ENCODE data around the gene RNU6-9.

DNA sequence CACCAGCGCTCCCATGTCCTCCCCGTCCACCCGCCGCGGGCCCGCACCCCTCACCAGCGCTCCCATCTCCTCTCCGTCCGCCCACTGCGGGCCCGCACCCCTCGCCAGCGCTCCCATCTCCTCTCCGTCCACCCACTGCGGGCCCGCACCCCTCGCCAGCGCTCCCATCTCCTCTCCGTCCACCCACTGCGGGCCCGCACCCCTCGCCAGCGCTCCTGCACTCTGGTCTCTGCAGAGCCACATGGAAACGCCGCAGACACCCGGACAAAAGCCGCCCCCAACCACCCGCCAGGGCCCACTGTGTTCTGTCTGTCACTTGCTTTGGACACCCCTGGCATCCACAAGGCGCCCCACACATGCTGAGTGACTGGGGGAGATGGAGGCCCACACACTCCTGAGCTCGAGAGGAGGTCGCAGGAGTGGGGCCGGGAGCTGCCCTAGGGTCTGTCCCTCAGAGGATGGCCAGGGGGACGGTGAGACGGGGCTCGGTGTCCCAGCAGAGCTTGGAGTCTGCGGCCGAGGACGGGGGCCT, 26.4 kb upstream of the RNU6-9 start:
- TF ChIP-seq, protein P1, sequence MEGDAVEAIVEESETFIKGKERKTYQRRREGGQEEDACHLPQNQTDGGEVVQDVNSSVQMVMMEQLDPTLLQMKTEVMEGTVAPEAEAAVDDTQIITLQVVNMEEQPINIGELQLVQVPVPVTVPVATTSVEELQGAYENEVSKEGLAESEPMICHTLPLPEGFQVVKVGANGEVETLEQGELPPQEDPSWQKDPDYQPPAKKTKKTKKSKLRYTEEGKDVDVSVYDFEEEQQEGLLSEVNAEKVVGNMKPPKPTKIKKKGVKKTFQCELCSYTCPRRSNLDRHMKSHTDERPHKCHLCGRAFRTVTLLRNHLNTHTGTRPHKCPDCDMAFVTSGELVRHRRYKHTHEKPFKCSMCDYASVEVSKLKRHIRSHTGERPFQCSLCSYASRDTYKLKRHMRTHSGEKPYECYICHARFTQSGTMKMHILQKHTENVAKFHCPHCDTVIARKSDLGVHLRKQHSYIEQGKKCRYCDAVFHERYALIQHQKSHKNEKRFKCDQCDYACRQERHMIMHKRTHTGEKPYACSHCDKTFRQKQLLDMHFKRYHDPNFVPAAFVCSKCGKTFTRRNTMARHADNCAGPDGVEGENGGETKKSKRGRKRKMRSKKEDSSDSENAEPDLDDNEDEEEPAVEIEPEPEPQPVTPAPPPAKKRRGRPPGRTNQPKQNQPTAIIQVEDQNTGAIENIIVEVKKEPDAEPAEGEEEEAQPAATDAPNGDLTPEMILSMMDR (IDR thresholded peaks at IDR 0.05): no peak
- TF ChIP-seq POLR2A (IDR thresholded peaks at IDR 0.05): no peak
